ENCODE data around the gene DISP3.

DISP3 gene

GRCh38 chr1:11539850-11540772 lies 61.2 kb downstream of the DISP3 start:
- H3K4me3 ChIP-seq (ENCODE audit: low read length) = no peak overlapping the region
- TF ChIP-seq ZNF274 (IDR thresholded peaks at IDR 0.05; ENCODE audit: low read depth, low read length) = no peak

GRCh38 chr1:11540773-11541160 lies 61.8 kb downstream of the DISP3 start:
- TF ChIP-seq ZNF274 (IDR thresholded peaks at IDR 0.05; ENCODE audit: low read depth, low read length) = no peak

GRCh38 chr1:11541236-11541635 lies 62.3 kb downstream of the DISP3 start:
- no peak for TF ChIP-seq ZNF274 (IDR thresholded peaks at IDR 0.05; ENCODE audit: low read depth, low read length)
- H3K4me3 ChIP-seq (ENCODE audit: low read length) = no peak overlapping the region

More at GRCh38 chr1:11540773-11541160, 61.8 kb downstream of the DISP3 start:
- no peak overlapping the region for H3K4me3 ChIP-seq (ENCODE audit: low read length)

- no peak for TF ChIP-seq ZNF274 (IDR thresholded peaks at IDR 0.05; ENCODE audit: low read depth, low read length)
- H3K4me3 ChIP-seq (ENCODE audit: low read length) = no peak overlapping the region
Measured at GRCh38 chr1:11541956-11542355, 63.0 kb downstream of the DISP3 start.

- H3K4me3 ChIP-seq (ENCODE audit: low read length) = no peak overlapping the region
Measured at GRCh38 chr1:11543392-11543791, 64.4 kb downstream of the DISP3 start.

GRCh38 chr1:11543796-11544195 lies 64.8 kb downstream of the DISP3 start:
- no peak overlapping the region for H3K4me3 ChIP-seq (ENCODE audit: low read length)
- TF ChIP-seq ZNF274 (IDR thresholded peaks at IDR 0.05; ENCODE audit: low read depth, low read length) = no peak

More at GRCh38 chr1:11543392-11543791, 64.4 kb downstream of the DISP3 start:
- TF ChIP-seq ZNF274 (IDR thresholded peaks at IDR 0.05; ENCODE audit: low read depth, low read length) = no peak

- no peak overlapping the region for H3K4me3 ChIP-seq (ENCODE audit: low read length)
- TF ChIP-seq ZNF274 (IDR thresholded peaks at IDR 0.05; ENCODE audit: low read depth, low read length) = no peak
Measured at GRCh38 chr1:11546456-11546855, 67.5 kb downstream of the DISP3 start.

- TF ChIP-seq ZNF274 (IDR thresholded peaks at IDR 0.05; ENCODE audit: low read depth, low read length) = no peak
- H3K4me3 ChIP-seq (ENCODE audit: low read length) = no peak overlapping the region
Measured at GRCh38 chr1:11550664-11551283, 71.8 kb downstream of the DISP3 start.

GRCh38 chr1:11558276-11558675 lies 79.3 kb downstream of the DISP3 start:
- H3K4me3 ChIP-seq (ENCODE audit: low read length) = no peak overlapping the region
- no peak for TF ChIP-seq ZNF274 (IDR thresholded peaks at IDR 0.05; ENCODE audit: low read depth, low read length)

- TF ChIP-seq ZNF274 (IDR thresholded peaks at IDR 0.05; ENCODE audit: low read depth, low read length) = no peak
- no peak overlapping the region for H3K4me3 ChIP-seq (ENCODE audit: low read length)
Measured at GRCh38 chr1:11558871-11559590, 80.1 kb downstream of the DISP3 start.

GRCh38 chr1:11559591-11559970 lies 80.6 kb downstream of the DISP3 start:
- H3K4me3 ChIP-seq (ENCODE audit: low read length) = no peak overlapping the region
- TF ChIP-seq ZNF274 (IDR thresholded peaks at IDR 0.05; ENCODE audit: low read depth, low read length) = no peak

- H3K4me3 ChIP-seq (ENCODE audit: low read length) = no peak overlapping the region
- TF ChIP-seq ZNF274 (IDR thresholded peaks at IDR 0.05; ENCODE audit: low read depth, low read length) = no peak
Measured at GRCh38 chr1:11560061-11560460, 81.1 kb downstream of the DISP3 start.

GRCh38 chr1:11561740-11562139 lies 82.8 kb downstream of the DISP3 start:
- no peak for TF ChIP-seq ZNF274 (IDR thresholded peaks at IDR 0.05; ENCODE audit: low read depth, low read length)
- H3K4me3 ChIP-seq (ENCODE audit: low read length) = no peak overlapping the region

- no peak overlapping the region for H3K4me3 ChIP-seq (ENCODE audit: low read length)
- no peak for TF ChIP-seq ZNF274 (IDR thresholded peaks at IDR 0.05; ENCODE audit: low read depth, low read length)
Measured at GRCh38 chr1:11562664-11563063, 83.7 kb downstream of the DISP3 start.

All from GM08714 (cell line).